Measurements from ENCODE around the gene PGM2.

DNA sequence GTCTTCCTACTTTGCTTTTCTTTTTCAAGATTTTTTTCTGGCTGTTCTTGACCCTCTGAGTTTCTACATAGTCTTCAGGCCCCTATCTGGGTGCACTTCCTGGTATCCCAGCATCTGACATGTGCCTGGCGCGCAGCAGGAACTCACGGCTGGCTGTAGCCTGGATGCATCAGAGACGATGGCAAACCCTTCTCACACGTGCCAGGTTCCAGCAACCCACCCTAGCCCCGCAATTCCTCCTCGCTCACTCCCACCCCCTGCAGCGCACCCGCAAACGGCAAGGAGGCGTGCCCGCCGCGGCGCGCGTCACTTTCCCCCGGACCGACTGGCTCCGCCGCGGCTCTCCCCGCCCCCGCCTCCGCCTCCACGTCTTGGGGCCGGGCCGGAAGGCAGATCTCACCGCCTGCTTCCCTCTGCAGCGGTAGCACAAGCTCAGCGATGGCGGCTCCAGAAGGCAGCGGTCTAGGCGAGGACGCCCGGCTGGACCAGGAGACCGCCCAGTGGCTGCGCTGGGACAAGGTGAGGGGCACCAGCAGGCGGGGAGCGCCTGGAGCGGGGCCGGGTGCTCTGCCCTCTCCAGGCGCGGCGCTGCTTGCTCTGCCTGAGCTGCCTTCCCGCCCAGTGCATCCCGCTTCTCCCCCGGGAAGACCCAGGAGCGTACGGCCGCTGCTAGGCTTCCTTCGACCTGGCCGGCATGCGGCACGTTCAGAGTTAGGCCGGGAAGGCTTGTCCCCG lies at the start of gene PGM2:
- TF ChIP-seq, protein P1, sequence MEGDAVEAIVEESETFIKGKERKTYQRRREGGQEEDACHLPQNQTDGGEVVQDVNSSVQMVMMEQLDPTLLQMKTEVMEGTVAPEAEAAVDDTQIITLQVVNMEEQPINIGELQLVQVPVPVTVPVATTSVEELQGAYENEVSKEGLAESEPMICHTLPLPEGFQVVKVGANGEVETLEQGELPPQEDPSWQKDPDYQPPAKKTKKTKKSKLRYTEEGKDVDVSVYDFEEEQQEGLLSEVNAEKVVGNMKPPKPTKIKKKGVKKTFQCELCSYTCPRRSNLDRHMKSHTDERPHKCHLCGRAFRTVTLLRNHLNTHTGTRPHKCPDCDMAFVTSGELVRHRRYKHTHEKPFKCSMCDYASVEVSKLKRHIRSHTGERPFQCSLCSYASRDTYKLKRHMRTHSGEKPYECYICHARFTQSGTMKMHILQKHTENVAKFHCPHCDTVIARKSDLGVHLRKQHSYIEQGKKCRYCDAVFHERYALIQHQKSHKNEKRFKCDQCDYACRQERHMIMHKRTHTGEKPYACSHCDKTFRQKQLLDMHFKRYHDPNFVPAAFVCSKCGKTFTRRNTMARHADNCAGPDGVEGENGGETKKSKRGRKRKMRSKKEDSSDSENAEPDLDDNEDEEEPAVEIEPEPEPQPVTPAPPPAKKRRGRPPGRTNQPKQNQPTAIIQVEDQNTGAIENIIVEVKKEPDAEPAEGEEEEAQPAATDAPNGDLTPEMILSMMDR (IDR thresholded peaks at IDR 0.05; ENCODE audit: low read length): no peak
- TF ChIP-seq EZH2 (IDR thresholded peaks at IDR 0.05; ENCODE audit: borderline replicate concordance, low read length): no peak

Data from OCI-LY1 (cell line).